Natural killer cell treated with Interleukin-12 subunit alpha and Interleukin-12 subunit beta and Interleukin-15 and Interleukin-18, amount 100 ng/mL, for 72 hours (primary cell): ENCODE measurements around the gene RIMBP2. TPM values are rescaled to one million over a fixed set of nuclear protein-coding genes. Genes with fewer than 3 reads are reported as not detected.

Experiments used
- ATAC-seq, 2 donors: fragments of 150-1000 bp; cut with Tn5 transposase in 1 of 2; sonication (Bioruptor Pico), chemical (Tn5 transposase) in 1 of 2; 2 replicates each; pipeline ENCODE4 v1.10.0; 2021
- DNase-seq: peaks from one replicate; pipeline ENCODE4 v3.0.0; 2022; ENCODE audit warnings: low spot score
- H3K27ac Mint-ChIP-seq, 2 donors: 1 replicate in 1 of 2; 2 replicates in 1 of 2; pipeline ENCODE4 v1.8.0; 2022; ENCODE audit warnings: mixed read lengths in 2 of 2, mild to moderate bottlenecking in 1 of 2, moderate library complexity in 1 of 2
- H3K27me3 Mint-ChIP-seq, 2 donors: 1 replicate in 1 of 2; 2 replicates in 1 of 2; pipeline ENCODE4 v1.8.0; 2022; ENCODE audit warnings: mixed read lengths in 2 of 2
- H3K36me3 Mint-ChIP-seq: one replicate; pipeline ENCODE4 v1.8.0; 2022; ENCODE audit warnings: mixed read lengths
- H3K4me1 Mint-ChIP-seq, 2 donors: 1 replicate in 1 of 2; 2 replicates in 1 of 2; pipeline ENCODE4 v1.8.0; 2022; ENCODE audit warnings: low read depth in 2 of 2, mixed read lengths in 2 of 2, mild to moderate bottlenecking in 1 of 2
- H3K4me3 Mint-ChIP-seq: one replicate; pipeline ENCODE4 v1.8.0; 2022; ENCODE audit warnings: mixed read lengths
- H3K9me3 Mint-ChIP-seq: 2 replicates; pipeline ENCODE4 v1.8.0; 2022; ENCODE audit warnings: mixed read lengths
- total RNA-seq, 2 donors: library from RNA; stranded (reverse); gene quantifications; one replicate each; pipeline ENCODE4 v1.2.3, GENCODE V29; 2022

RIMBP2 gene
- total RNA-seq, 2 donors from 2014 or later, result not detected

DNA sequence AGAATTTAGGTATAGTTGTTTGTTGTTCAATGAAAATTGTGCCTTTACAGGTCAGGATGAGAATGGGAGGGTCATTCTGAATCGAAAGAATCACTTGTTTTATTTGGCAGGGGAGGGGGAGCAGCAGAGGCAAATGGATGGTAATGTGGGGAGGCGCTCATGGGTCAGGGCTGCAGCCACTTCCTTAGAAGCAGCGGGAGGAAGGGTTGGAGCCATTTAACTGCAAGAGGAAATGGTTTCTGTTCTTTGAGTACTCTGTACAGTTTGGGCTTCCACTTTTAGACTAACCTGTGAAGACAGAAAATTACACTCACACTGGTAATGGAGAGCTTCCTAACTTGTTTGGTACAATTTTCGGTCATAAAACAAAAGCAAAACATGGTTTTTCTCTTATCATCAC is 321.2 kb downstream of the RIMBP2 start:
- Mint-ChIP-seq H3K27ac (no peak overlapping the region), H3K27me3 (peaks cover 0 to 9% of the 10 kb centered on the region in 2 donors), H3K36me3 (no peaks in the 10 kb centered on the region), H3K4me3 (no peak overlapping the region), H3K4me1 (peaks cover 0 to 8% of the 10 kb centered on the region in 2 donors), H3K9me3 (no peaks in the 10 kb centered on the region)
- ATAC-seq (no peak), DNase-seq (no peak)

GRCh38 chr12:130391186-130391585 is 324.9 kb downstream of the RIMBP2 start:
- DNase-seq (no peak), ATAC-seq (no peak)
- Mint-ChIP-seq H3K27ac (no peak overlapping the region), H3K36me3 (peaks cover 6% of the 10 kb centered on the region), H3K9me3 (peaks cover 4% of the 10 kb centered on the region), H3K4me1 (peaks cover 4 to 8% of the 10 kb centered on the region in 2 donors), H3K27me3 (peaks cover 0 to 9% of the 10 kb centered on the region in 2 donors), H3K4me3 (no peak overlapping the region)

DNA sequence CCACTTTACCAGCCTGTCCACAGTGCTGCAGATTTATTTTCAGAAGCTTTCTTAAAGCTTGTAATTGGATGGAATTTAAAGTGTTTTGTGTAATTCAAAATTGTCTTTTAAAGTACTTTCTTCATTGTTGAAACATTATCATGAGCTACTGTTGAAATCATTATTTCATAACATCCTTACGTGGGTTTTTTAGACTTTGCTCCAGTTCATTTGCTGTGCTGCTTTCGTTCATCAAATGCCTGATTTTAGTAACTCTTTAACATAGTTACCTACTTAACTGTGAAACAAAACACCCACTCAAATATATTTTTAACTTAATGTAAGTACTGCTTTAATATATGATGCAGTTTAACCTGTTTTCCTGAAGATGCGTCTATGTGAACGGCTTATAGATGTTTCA is 330.9 kb downstream of the RIMBP2 start:
- Mint-ChIP-seq H3K4me1 (peaks cover 0 to 4% of the 10 kb centered on the region in 2 donors), H3K9me3 (peaks cover 8% of the 10 kb centered on the region), H3K27ac (no peak overlapping the region), H3K27me3 (no peaks in the 10 kb centered on the region), H3K4me3 (no peak overlapping the region), H3K36me3 (peaks cover 6% of the 10 kb centered on the region)
- no peak for ATAC-seq
- DNase-seq, result no peak

- ATAC-seq, result no peak
- DNase-seq, result no peak
- no peaks in the 10 kb centered on the region for H3K27me3 Mint-ChIP-seq
- peaks cover 8% of the 10 kb centered on the region for H3K9me3 Mint-ChIP-seq
- H3K27ac Mint-ChIP-seq, result no peak overlapping the region
- H3K4me3 Mint-ChIP-seq, result no peak overlapping the region
- peaks cover 6% of the 10 kb centered on the region for H3K36me3 Mint-ChIP-seq
- peaks cover 0 to 4% of the 10 kb centered on the region in 2 donors for H3K4me1 Mint-ChIP-seq
Measured at GRCh38 chr12:130384234-130384633, 331.9 kb downstream of the RIMBP2 start.

DNA sequence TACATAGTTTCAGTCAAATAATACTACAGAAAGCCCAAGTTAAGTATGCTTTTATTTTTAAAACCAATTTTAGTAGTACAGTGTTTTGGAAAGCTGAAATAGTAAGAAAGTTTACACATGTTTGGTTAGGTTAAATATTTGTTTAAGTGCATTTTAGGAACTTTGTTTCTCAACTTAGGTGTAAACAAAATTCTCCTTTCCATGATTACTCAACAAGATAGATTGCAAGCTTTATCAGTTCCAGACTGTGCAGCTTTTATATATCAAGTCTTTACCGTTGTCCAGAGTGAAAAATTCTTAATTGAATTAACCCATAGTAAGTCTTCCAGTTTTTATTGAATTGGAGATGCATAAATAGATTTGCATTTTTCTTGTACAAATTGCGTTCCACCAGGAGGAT is 333.3 kb downstream of the RIMBP2 start:
- Mint-ChIP-seq H3K36me3 (peaks cover 1% of the 10 kb centered on the region), H3K4me3 (no peak overlapping the region), H3K27me3 (no peaks in the 10 kb centered on the region), H3K27ac (no peak overlapping the region), H3K4me1 (no peaks in the 10 kb centered on the region), H3K9me3 (peaks cover 3% of the 10 kb centered on the region)
- DNase-seq (no peak), ATAC-seq (no peak)

- Mint-ChIP-seq H3K4me1 (no peaks in the 10 kb centered on the region), H3K4me3 (no peak overlapping the region), H3K36me3 (no peaks in the 10 kb centered on the region), H3K9me3 (no peaks in the 10 kb centered on the region), H3K27ac (no peak overlapping the region), H3K27me3 (peaks cover 2 to 13% of the 10 kb centered on the region in 2 donors)
- ATAC-seq (no peak), DNase-seq (no peak)
Measured at GRCh38 chr12:130375296-130376287, 340.5 kb downstream of the RIMBP2 start.

GRCh38 chr12:130374083-130374482 is 342.0 kb downstream of the RIMBP2 start:
- no peak for ATAC-seq
- no peaks in the 10 kb centered on the region for H3K36me3 Mint-ChIP-seq
- no peaks in the 10 kb centered on the region for H3K4me1 Mint-ChIP-seq
- H3K4me3 Mint-ChIP-seq, result no peak overlapping the region
- no peak for DNase-seq
- H3K27me3 Mint-ChIP-seq, result peaks cover 2 to 13% of the 10 kb centered on the region in 2 donors
- H3K27ac Mint-ChIP-seq, result no peak overlapping the region
- no peaks in the 10 kb centered on the region for H3K9me3 Mint-ChIP-seq

DNA sequence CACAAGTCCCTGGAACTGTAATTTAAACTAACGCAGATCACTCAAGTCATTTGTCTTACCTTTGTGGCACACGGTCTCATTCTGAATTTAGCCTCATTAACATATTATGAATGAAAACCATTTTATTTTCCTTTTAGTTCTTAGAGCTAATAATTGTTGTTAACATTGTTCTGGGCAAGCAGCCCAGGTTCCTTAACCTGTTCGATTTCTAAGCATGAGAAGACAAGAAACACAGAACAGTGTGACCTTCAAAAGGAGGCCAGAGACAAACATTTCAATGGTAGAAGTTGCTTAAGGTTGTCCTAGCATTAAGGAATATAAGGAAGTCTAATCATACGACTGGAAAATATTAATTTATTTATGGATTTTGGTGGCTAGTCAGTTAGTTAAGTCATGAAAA is 343.2 kb downstream of the RIMBP2 start:
- H3K36me3 Mint-ChIP-seq, result no peaks in the 10 kb centered on the region
- no peaks in the 10 kb centered on the region for H3K9me3 Mint-ChIP-seq
- H3K27ac Mint-ChIP-seq, result no peak overlapping the region
- H3K27me3 Mint-ChIP-seq, result peaks cover 4 to 13% of the 10 kb centered on the region in 2 donors
- DNase-seq (no peak), ATAC-seq (no peak)
- no peak overlapping the region for H3K4me3 Mint-ChIP-seq
- H3K4me1 Mint-ChIP-seq, result no peaks in the 10 kb centered on the region

GRCh38 chr12:130371296-130371695 is 344.8 kb downstream of the RIMBP2 start:
- no peaks in the 10 kb centered on the region for H3K36me3 Mint-ChIP-seq
- no peak overlapping the region for H3K27ac Mint-ChIP-seq
- no peak for DNase-seq
- no peaks in the 10 kb centered on the region for H3K9me3 Mint-ChIP-seq
- no peaks in the 10 kb centered on the region for H3K4me1 Mint-ChIP-seq
- no peak for ATAC-seq
- no peak overlapping the region for H3K4me3 Mint-ChIP-seq
- peaks cover 4 to 13% of the 10 kb centered on the region in 2 donors for H3K27me3 Mint-ChIP-seq

GRCh38 chr12:130369816-130370215 is 346.3 kb downstream of the RIMBP2 start:
- no peak for ATAC-seq
- no peak for DNase-seq
- H3K36me3 Mint-ChIP-seq, result no peaks in the 10 kb centered on the region
- H3K4me1 Mint-ChIP-seq, result no peaks in the 10 kb centered on the region
- no peak overlapping the region for H3K4me3 Mint-ChIP-seq
- H3K27me3 Mint-ChIP-seq, result peaks cover 6 to 8% of the 10 kb centered on the region in 2 donors
- H3K9me3 Mint-ChIP-seq, result no peaks in the 10 kb centered on the region
- H3K27ac Mint-ChIP-seq, result no peak overlapping the region

DNA sequence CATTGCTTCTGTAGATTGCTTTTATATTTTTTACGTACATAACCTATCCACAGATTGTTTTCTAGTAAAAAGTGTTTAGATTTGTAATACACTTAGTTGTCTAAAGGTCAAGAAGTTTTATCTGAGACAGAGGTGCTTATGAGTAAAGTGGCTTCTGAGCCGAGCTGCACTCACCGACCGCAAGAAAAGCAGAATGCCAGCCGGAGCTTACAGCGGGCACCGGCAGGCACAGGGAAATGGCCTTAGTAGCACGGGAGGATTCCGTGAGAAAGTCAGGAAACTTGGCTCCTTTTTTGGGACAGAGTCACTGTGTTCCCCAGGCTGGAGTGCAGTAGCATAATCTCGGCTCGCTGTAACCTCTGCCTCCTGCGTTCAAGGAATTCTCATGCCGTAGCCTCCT is 348.6 kb downstream of the RIMBP2 start:
- ATAC-seq, result no peak
- H3K4me3 Mint-ChIP-seq, result no peak overlapping the region

DNA sequence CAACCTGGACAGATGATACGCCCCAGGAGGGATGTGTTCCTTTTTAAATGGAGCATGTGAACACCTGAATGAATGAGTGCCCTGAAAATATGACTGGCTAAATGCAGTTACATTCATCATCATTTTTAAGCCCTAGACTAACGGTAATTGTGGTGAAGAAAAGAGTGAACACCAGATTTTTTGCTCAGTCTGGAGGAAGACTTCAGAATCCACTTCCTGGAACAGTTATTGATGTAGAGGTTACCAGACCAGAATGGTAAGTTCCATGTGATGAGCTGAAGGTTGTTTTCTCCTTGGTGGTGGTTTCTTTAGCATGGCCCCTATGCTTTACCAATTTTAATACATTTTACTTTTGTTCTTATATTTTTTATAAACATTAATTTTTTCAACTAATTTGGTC is 349.1 kb downstream of the RIMBP2 start:
- Mint-ChIP-seq H3K4me1 (no peaks in the 10 kb centered on the region), H3K27me3 (peaks cover 0 to 9% of the 10 kb centered on the region in 2 donors), H3K9me3 (no peaks in the 10 kb centered on the region), H3K4me3 (no peak overlapping the region), H3K27ac (no peak overlapping the region), H3K36me3 (no peaks in the 10 kb centered on the region)
- ATAC-seq (no peak), DNase-seq (no peak)

More for the DNA sequence above, 348.6 kb downstream of the RIMBP2 start:
- no peak overlapping the region for H3K27ac Mint-ChIP-seq
- no peaks in the 10 kb centered on the region for H3K36me3 Mint-ChIP-seq
- H3K4me1 Mint-ChIP-seq, result no peaks in the 10 kb centered on the region
- no peak for DNase-seq
- no peaks in the 10 kb centered on the region for H3K9me3 Mint-ChIP-seq
- H3K27me3 Mint-ChIP-seq, result peaks cover 0 to 9% of the 10 kb centered on the region in 2 donors

DNA sequence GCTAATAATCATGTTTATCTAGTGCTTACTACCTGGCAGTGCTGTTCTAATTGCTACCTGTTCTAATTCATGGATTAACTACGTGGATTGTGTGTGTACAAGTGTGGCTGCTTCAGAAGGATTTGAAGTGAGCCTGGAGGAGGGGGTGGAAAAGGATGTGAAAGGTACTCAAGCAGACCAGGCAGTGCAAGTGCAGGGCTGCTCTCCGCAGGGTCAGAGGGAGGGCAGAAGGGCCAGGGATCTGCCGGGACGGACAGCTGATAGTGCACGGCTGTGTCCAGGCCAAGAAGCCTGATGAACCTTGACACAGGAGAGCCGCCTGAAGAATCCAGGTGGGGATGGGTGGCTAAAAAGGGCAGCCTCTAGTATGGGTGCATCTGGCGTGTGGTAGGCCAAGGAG is 349.9 kb downstream of the RIMBP2 start:
- Mint-ChIP-seq H3K4me3 (no peak overlapping the region), H3K9me3 (no peaks in the 10 kb centered on the region), H3K27me3 (peaks cover 0 to 9% of the 10 kb centered on the region in 2 donors), H3K4me1 (no peaks in the 10 kb centered on the region), H3K27ac (no peak overlapping the region), H3K36me3 (no peaks in the 10 kb centered on the region)
- DNase-seq, result no peak
- ATAC-seq, result no peak

DNA sequence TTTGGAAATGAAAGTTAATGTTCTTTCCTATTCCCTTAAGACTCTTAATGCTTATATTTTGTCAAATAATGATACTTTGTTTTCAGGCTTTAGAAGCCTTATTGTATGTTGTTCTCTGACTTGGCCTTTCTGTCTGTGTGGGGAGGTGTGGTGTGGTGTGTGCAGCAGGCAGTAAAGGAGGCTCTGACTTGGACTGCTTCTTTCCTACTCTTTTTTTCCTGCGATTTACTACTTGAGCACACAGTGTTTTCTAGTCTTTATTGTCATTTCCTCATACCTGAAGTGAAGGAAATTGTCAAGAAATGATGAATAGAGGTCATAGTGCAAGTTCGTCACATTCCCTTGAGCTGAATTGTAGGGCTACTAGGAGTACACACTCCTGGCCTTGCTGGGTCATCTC is 351.5 kb downstream of the RIMBP2 start:
- ATAC-seq (no peak), DNase-seq (no peak)
- Mint-ChIP-seq H3K27me3 (peaks cover 5 to 12% of the 10 kb centered on the region in 2 donors), H3K27ac (no peak overlapping the region), H3K36me3 (no peaks in the 10 kb centered on the region), H3K4me3 (no peak overlapping the region), H3K4me1 (no peaks in the 10 kb centered on the region), H3K9me3 (no peaks in the 10 kb centered on the region)
